HG03196 (cell line): ENCODE data around the gene GEMIN7.

Experiments
- ATAC-seq: cut with Tn5 transposase; IDR thresholded peaks from one replicate; pipeline ENCODE4 v1.9.1; 2021; ENCODE audit not compliant: unreplicated experiment

Gene GEMIN7

DNA sequence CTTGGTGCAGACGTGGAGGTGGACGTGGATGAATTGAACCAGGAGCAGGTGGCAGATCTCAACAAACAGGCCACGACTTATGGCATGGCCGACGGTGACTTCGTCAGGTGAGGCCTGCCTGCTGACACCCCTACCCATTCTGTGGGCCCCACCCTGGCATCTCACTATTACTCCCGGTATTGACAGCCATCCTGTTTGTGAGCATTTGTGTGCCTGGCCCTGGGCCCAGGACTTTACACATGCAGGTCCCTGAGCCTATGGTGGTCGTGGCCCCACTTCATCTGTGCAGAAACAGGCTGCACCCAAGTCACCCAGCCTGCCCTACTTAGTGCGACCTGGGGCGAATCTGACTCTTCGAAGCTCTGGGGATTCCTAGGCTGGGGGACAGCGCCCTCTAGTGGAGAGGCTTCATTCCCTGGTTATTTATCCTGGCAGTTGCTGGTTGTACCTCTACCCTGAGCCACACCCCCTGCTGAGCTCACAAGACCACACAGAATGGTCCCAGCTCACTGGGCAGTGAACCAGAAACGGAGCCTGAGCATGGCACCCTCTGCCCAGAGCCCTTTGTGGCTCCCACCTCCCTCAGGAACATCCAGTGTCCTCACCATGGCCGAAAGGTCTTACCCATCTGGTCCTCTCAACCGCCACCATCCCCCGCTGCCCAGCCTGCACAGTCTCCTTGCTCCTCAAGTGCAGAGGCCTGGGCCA is 19.6 kb upstream of the GEMIN7 start:
- ATAC-seq: no peak

DNA sequence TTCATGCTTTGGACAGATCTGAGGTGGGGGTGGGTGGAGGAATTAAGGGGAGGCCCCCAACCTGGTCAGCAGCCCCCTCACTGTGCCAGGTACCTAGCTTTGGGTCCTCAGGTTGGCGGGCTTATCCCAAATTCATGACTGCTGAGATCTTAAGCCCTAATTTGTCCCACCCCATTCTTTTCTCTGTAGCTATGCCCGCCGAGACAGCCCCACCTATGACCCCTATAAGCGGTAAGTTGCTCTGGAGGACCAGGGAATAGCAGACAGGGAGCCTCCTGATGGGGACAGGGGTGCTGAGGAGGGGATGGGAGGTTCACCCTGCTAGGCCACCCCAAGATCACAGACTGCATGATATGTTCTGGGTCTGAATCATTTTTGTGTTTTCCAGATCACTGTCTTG is 17.1 kb upstream of the GEMIN7 start:
- no peak for ATAC-seq

DNA sequence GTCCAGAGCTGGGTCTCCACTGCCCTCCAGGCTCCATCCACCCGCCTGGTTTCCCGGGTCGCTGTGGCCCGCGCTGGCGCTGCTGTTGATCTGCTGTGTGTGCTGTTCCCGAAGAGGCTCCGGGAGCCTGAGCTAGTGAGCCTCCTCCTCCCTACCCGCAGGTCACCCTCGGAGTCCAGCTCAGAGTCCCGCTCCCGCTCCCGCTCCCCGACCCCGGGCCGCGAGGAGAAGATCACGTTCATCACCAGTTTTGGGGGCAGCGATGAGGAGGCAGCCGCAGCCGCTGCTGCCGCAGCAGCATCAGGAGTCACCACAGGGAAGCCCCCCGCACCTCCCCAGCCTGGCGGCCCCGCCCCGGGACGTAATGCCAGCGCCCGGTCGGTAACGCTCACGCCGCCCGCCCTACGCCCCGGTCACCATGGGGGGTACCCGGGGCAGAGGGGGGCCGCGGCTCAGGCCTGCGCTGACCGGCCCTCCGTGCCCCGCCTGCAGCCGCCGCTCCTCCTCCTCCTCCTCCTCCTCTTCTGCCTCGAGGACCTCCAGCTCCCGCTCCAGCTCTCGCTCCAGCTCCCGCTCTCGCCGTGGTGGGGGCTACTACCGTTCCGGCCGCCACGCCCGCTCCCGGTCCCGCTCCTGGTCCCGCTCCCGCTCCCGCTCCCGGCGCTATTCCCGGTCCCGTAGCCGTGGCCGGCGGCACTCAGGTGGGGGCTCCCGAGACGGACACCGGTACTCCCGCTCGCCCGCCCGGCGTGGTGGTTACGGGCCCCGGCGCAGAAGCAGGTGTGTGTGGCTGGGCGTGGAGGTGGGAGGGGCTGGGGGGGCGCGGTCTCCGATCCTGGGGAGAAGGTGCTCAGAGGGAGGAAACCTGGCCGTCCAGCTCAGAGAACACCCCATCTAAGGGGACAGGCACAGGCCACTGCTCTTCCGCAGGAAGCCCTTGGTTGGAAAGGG is 14.9 kb upstream of the GEMIN7 start:
- no peak for ATAC-seq

DNA sequence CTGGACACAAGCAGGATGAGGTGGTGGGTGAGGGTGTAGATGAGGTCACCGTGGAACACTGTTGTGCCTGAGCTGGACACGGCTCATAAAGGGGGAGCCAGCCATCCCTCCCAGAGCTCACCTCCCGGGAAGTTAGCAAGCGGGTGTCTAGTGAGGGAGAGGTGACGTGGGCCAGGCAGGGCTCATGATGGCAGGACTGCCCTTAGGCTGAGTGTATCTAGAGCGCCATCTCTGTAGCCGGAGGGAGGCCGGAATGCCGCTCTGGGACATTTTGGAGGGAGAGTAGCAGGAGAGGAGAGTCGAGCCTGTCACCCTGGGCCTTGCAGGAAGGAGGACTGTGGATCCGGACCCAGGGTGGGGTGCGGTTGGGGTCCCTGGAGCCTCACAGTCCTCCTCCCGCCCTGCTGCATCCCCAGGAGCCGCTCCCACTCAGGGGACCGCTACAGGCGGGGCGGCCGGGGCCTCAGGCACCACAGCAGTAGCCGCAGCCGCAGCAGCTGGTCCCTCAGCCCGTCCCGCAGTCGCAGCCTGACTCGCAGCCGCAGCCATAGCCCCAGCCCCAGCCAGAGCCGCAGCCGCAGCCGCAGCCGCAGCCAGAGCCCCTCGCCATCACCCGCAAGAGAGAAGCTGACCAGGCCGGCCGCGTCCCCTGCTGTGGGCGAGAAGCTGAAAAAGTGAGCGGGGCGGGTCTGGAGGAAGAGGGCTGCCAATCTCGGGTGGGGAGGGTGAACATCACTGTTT is 12.0 kb upstream of the GEMIN7 start:
- no peak for ATAC-seq

DNA sequence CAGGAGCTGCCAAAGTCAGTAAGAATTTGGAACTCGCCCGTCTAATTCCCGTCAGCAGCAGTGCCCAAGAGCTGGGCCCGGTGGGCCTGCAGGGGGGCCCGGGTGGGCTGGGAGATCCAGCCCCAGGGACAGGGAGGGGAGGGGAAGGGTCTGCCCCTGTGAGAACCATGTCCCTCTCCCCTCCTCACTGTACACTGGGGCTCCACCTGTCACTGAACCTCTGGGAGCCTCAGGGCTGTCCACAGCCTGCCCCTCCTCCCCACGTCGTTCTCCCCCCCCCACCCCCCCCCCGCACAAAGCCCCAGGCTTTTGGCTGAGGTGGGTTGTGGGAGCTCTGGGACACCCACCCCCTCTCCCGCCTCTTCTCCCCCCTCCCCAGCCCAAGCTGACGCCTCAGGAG is 11.0 kb upstream of the GEMIN7 start:
- ATAC-seq: no peak

DNA sequence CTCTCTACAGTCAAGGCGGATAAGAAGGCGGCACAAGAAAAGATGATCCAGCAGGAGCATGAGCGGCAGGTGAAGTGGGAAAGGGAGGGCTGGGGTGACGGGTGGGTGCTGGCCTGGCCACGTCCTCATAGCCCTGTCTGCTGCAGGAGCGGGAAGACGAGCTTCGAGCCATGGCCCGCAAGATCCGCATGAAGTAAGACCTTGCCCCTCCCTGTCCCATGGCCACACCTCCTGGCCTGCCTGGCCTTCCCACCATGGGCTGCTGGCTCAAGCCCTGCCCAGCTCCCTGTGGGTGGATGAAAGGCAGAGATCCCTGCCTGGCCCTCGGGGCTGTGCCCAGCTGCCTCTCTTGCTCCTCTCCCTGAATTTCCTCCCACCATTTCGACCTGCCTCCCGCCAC is 10.0 kb upstream of the GEMIN7 start:
- ATAC-seq: no peak

DNA sequence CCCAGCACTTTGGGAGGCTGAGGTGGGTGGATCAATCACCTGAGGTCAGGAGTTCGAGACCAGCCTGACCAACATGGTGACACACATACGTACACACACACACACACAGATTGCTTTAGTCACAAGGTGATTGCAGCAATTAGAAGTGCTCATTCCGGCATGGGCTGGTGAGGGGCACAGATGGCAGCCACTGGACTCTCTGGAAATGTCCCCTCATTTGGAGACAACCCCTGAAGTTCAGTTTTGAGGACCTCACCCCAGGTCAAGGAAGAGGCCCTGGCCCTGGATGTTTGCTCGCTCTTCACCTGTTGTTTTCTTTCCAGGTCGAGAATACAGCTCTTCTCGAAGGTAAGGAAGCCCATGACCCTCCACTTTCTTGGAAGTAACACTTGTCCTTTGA is 8.8 kb upstream of the GEMIN7 start:
- ATAC-seq: no peak

DNA sequence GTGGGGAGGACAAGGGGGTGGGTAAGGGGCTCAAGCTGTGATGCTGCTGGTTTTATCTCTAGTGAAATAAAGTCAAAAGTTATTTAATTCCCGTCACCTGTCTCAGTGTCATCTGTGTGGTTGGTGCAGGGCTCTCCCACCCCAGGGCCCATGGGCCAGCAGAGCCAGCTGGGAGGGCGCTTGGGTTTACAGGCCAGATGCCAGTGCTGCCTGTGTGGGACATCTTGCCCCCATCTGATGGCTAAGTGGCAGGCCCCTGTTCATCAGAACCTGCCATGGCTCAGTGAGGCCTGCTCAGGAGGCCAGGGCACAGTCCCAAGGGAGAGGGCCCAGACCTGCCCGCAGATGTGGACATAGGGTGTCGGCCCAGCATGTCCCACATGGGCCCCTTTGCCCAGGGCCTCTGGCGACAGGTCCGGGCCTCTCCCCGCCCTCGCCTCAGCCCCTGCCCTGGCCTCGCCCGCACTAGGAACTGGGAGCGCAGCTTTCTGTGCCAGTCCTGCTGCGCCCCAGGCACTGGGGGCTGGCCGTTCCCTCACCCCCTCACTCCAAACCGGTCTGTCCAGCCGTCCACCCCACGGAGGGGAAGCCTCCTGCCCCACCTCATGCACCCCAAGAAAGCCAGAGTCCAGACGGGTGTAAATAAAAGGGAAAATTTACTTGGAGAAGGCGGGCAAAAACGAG is 8.1 kb upstream of the GEMIN7 start:
- ATAC-seq: no peak

DNA sequence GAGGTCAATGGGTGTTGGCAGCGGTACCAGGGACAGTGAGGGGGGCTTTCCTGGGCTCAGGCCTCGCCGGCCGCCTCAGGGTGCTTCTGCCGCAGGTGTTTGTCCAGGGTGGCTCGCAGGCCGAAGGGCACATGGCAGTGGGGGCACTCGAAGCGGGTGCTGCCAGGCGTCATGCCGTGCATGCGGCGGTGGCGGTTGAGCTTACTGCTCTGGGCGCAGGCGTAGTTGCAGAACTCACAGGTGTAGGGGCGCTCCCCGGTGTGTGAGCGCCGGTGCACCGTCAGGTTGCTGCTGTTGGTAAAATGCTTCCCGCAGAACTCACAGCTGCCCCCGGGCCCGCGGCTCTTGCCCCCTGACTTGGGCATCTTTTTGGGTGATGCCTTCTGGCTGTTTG is 7.5 kb upstream of the GEMIN7 start:
- no peak for ATAC-seq

DNA sequence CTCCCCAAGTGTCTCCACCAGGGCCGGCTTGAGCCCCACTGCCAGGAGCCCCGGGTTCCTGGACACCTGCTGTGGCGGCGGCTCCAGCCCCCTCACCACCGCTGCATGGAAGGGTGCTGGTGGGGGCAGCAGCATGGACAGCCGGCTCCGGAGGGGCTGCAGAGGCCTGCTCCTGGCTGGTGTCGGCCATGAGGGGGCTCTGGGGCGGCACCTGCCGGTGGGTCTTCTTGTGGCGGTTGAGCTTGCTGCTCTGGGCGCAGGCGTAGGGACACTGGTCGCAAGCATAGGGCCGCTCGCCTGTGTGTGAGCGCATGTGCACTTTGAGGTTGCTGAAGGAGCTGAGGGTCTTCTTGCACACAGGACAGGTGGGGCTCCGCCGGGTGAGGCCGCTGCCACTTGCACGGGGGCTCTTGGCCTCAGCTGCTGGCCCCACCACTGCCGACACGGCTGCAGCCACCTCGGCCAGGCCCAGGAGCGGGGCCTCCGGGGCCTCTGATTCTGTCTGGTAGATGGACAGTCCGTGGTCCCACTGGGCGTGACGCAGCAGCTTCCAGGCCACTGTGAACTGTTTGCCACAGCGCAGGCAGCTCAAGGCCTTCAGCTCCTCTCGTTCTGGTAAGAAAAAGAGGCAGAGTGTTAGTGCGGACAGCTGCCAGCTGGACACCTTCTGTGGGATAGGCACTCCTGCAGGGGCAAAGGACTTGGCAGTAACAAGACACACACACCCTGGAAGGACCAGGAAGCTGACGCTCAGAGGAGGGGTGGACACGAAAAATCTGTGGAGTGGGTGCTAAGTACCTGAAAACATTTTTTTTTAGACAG is 6.9 kb upstream of the GEMIN7 start:
- no peak for ATAC-seq

DNA sequence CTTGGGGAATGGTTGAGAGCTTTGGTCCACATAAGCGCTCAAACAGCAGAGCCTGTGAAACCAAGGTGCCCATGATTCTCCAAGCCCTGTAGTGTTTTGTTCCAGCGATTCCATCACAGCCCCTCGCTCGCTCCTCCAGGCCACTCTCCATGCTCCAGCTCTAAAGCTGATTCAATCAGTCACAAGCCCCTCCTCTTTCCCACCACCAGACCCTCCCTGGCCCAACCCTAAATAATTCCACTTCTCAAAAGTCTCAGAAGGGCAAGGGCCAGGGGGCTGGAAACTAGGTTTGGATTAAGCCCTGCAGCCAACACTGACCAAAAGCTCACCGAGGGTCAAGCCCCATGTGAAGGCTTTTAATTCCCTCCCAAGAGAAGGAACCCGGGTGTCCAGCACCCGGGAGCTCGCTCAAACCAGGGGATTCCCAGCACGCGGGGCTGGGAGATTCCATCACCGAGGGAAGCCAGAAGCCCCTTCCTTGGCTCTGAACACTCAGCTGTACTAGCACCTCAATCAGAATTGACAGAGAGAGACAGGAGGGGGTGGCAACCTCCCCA is 4.2 kb upstream of the GEMIN7 start:
- no peak for ATAC-seq

DNA sequence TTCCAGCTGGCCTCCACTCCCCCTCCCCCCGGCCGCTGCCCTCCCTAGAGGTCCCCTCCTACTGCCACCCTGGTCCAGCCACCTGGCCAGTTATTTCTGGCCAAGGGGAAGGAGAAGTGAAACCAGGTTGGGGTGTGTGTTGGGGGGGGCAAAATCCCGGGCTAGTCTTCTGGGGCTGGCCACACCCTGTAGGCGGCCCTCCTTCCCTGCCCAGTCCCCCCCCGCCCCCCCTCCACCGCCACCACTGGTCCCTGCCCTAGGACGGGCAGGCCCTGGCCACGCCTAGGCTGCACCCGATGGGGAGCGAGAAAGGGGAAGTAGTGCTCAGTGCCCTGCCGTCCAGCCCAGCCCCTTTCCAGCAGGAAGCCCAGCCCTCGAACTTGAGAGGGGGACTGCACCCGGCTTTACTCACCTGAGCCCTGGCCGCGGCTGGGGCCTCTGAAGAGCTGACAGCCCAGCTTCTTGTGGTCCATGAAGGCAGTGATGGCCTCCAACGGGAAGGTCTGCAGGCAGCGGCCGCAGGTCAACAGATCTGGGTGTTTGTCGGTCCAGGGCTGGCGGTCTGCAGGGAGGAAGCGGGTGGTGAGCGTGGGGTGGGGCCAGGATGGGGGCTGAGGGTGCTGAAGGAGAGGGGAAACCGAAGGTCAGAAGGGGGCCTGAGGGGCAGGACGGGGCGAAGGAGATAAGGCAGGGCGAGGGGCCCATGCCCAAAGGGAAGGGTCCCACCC is 3.6 kb upstream of the GEMIN7 start:
- ATAC-seq: peak; percentile 47

DNA sequence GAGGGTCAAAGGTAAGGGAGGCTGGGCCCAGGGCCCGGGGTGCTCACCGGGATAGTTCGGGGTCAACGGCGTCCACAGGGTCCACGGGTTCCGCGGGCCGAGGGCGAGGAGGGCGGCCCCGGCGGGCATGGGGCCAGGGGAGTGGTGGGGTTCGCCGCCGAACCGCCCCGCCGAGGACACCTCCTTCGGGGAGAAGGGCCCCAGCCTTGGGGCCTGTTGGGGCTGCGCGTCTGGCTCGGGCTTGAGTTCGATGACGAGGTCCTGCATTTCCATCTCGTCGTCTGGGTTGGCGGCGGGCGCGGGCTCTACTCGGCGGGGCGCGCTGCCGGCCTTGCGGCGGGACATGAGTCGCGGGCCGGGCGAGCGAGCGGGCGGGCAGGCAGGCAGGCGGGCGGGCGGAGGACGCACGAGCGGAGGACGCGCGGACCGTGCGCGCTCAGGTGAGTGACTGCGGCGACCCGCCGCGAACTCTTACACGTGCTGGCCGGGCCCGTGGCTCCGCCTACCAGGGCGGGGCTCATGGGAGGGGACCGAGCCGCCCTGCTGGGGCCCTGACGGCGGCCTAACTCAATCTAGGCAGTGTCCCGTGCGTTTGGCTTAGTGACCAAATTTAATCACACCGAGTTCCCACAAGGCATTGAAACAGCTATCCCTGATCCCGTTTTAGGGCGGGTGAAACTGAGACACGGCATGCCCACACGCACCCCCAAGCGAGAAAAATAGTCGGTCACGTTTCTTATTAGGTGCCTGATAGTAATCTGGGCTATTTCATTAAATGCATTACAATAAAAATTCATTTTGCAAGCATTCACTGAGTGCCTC is 2.8 kb upstream of the GEMIN7 start, which contains the start of gene ZNF296:
Gene ZNF296 (minus strand): TSS at position 450 of the 822 bp plus-strand sequence. CDS start 105 bp downstream, at position 345.
- peak; percentile 33 for ATAC-seq

DNA sequence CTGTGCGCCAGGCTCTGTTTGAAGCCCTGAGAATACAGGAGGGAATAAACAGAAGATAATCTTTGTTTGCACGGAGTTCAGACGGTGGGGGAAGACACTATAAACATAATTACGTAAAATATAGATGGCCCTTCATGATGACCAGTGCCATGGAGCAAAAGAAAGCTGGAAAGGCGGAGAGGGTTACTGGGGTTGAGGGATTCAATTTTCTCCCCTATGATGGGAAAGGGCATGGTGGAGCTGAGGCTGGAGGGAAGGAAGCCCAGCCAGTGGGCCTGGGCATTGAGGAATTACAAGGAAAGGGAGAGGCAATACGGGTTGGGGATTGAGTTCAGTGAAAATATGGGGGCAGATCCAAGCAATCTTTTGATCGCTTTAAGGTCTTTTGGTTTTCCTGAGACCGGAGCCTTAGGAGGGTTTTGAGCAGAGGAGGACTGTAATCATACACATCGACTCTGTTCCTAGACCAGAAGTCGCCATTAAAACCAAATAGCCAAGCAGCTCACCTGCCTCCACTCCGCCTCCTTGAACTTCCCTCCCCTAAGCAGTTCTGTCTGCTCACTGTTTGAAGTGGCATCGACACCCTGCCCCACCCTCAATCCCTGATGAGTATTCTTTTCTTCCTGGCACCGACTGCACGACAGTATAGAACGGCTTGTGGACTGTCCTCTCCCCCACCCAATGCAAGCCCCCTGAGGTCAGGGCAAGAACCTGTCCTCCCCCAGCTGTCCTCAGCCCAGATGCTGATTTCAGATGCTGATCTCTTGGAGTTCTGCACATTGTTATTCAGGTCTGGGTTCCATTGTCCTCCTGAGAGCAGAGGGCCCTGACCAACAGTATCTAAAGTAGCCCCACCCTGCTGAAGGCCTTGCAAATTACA is 2.0 kb upstream of the GEMIN7 start:
- no peak for ATAC-seq

DNA sequence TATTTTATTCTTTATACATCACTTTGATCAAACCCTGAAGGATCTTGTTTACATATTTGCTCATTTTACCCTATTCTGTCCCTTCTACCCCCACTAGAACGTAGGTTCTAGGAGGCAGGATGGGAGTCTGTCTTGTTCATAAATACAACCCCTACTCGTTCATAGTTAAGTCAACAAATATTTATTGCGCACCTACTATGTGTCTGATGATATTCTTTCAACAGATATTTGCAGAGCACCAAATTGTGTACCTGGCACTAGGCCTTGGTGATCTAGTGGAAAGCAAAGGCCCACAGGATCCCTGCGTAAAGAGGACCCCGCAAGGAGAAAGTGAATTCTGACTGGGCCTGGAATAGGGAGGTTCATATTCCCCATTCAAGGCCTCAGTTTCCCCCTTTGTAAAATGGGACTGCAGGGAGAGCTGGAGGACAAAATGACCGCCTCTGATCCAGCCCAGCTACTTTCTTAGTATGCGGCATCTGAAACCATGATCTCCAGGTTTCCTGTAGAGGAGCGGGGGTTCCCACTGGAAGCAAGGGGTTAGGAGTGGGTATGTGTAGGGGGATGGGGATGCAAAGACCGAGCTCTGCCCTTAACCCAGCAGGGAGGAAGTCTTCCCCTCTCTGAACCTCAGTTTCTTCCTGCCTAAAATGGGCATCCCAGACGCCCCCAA is 534 bp upstream of the GEMIN7 start:
- no peak for ATAC-seq

DNA sequence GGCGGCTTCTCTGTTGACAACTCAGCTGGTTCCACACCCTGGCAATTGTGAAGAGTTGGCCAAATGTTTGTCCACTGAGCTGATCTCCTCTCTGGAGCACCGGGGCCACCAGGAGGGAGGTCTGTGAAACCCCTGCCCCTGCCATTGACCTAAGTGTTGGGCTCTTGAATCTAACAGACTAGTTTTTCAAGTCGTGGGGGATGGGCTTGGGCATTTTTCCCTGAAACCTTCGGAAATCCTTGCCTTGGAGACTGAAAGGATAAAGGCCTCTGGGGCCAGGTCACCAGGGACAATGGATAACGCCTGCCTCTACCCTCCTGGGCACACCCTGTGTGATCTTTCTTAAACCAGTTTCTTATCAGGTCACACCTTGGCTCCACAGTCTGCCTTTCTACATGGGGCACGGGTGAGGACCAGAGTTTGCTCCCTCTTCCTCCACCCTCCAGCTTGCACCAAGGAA is 881 bp downstream of the GEMIN7 start:
- ATAC-seq: no peak

DNA sequence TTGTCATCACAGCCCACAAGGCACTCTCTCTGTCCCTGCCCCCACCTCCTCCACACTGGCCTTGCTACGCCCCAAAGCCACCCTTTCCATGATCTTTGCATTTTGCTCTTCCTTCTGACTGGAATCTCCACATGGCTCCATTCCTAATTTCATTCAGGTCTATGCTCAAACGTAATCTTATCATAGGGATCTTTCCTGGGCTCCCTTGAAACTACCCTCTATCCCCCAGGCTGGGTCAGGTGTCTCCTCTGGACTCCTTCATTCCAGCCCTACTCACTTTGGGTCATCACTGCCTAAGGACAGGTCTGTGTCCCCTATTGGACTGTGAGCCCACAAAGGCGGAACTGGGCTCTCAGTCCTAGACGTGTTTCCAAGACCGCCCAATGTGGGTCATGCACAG is 3.1 kb downstream of the GEMIN7 start:
- ATAC-seq: no peak
